Fibroblast of peridontal ligament (primary cell): ENCODE results near the gene UNCX.

ENCODE experiments used
- DNase-seq: peaks from one replicate; pipeline ENCODE4 v3.0.0-alpha.2; 2010; ENCODE audit errors: extremely low read depth

The UNCX gene

DNA sequence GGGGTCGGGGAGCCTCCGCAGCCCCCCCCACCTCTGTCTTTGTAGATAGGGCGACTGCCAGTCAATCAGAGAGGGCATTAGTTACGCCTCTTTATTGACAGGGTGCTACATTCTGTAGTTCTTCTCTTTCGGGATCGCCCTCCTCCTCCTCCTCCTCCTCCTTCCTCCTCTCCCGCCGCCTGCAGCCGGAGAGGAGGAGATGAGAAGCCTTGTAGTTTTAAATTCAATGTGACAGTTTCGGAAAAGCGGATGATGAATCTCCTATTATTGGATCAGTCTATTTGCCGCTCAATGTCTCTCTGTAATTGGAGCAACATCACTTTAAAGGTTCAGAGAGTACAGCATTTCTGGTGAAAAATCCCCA is 587 bp upstream of the UNCX start:
- DNase-seq, result no peak

DNA sequence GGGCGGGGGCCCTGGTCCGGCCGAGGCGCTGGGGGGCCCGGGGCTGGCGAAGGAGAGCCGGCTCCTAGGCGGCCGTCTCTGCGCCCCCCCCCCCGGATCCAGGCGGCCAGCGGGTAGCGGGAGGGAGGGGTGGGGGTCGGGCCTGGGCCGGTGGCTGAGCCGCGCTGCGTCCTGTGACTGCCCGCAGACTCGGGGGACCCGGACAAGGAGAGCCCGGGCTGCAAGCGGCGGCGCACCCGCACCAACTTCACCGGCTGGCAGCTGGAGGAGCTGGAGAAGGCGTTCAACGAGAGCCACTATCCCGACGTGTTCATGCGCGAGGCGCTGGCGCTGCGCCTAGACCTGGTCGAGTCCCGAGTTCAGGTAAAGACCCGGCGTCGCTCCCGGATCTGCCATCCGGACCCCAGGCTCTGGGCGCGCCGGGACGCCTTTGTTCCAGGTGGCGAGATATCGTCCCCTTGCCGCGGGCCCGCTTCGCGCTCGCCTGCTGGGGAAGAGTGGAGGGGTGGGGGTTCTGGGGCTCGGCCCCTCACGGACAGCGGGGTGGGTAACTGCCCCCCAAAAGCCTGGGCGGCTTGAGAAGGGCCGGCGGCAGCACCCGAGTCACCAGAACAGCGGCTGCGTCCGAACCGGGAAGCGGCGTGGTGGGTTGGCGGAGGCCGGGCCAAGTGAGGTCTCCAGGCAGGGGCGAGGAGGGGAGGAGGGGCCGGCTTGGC is 819 bp downstream of the UNCX start:
- DNase-seq, result no peak

DNA sequence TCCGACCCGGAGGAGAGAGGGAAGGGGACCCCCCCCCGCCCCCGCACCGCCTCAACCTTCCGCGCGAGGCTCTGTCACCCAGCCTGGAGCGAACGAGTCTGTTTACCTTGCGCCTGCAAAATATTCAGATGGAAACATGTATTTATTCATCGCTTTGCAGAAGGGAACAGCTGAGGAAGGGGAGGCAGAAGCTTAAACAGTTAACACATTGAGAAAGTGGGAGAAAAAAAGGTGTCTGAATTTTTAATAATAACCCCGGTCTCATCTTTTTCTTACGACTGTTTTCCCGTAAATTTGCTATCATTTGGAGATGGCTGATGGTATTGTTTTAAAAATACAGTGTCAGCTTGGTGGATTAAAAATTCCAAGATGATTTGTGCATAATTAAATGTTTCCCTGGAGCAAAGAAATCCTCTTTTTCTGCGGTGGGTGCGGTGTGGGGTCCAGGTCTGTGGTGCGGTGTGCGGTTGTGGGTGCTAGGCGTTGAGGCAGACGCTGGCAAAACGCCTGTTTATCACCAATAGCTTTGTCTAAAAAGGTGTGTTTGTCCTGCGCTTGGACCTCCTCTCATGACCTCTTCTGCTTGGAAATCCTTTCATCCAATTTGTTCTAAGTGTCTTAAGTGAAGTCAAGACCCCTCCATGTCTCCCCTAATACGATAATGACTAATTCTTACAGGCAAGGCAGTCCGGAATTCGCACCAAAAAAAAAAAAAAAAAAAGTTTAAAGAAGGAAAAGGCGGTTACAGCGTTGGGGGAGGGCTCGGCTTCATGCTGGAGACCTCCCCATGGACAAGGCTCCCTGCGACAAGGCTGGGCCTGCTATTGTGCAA is 1.6 kb downstream of the UNCX start:
- no peak for DNase-seq

GRCh38 chr7:1234881-1235500 is 2.3 kb downstream of the UNCX start:
- no peak for DNase-seq

- no peak for DNase-seq
Observed at GRCh38 chr7:1235501-1236131, 2.9 kb downstream of the UNCX start.

DNA sequence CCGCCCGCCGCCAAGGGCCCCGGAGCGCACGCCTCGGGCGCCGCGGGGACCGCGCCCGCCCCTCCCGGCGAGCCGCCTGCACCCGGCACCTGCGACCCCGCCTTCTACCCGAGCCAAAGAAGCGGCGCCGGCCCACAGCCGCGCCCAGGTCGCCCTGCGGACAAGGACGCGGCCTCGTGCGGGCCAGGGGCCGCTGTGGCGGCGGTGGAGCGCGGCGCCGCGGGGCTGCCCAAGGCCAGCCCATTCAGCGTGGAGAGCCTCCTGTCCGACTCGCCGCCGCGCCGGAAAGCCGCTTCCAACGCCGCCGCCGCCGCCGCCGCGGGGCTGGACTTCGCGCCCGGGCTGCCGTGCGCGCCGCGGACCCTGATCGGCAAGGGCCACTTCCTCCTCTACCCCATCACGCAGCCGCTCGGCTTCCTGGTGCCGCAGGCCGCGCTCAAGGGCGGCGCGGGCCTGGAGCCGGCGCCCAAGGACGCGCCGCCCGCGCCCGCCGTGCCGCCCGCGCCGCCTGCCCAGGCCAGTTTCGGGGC is 3.5 kb downstream of the UNCX start:
- no peak for DNase-seq

DNA sequence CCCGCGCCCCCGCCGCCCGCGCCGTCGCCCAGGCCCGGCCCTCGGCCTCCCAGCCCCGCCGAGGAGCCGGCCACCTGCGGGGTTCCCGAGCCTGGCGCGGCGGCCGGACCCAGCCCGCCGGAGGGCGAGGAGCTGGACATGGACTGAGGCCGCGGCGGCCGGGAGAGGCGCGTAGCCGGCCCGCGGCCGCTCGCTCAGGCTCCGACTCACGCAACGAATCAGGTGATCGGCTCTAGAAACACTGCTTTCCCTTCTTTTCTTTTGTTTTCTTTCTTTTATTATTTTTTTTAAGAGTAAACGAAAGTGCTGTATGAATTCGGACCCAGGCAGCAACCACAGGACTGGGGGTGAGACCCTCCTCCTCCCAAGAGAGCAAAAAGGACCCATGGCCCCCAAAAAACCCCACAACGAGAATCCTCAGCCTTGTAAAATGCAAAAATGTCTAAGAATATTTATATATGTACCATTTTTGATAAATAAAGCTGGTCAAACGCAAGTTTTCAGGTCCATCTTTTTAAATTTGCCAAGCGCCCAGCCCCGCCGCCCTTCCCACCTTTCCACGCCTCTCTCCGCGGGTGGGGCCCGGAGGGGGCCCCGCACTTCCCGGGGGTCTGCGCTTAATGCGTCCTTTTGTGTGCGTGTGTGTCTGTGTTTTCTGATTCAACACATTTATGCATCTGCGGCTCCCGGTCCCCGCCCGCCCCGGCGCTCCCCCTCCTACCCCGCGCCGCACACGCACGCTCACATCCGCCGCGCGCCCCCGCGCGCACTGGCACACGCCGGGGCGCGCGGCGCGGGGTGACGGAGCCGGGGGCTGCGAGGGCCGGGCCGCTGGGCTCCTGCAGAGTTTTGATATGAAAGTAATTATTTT is 4.4 kb downstream of the UNCX start:
- no peak for DNase-seq

GRCh38 chr7:1237704-1238255 is 5.1 kb downstream of the UNCX start:
- no peak for DNase-seq

- DNase-seq, result no peak
Observed at GRCh38 chr7:1238450-1238882, 5.8 kb downstream of the UNCX start.

DNA sequence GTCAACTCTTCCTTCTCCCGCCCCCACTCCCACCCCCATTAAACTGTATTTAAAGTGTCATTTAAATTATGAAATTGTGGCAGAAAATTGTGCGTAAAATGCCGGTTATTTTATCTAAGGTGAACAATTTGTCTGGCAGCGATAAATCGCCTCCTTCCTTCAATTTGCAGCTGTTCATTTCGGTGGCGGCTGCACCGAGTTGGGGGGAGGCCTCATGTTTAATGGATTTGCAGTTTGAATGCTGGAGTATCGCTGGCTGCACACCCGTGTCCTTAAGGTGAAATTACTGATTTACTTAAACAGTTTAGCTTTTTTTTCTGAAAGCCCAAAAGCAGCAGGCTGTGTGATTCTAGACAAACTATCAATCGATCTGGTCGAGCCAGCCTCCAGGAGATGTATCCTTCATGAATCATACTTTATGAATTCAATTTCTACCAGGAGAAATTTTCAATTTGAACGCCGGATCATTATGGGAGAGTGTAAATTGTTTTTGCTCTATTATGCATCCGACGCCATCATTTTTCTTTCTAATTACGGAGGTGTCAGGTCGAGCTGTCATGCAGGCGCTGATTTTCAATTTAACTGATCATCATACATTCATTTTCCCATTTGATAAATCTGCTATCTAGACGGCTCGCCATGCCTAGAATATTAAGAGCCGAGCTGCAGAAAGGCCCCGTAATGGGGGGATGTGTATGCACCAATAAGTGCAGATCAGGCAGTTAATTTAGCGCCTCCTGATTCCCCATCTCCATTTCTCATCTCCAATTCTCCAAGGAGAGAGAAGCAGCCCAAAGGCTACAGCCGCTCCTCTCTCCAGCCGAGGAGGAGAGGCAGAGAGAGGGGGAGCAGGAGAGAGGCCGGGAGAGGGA is 6.5 kb downstream of the UNCX start:
- no peak for DNase-seq

GRCh38 chr7:1239803-1240516 is 7.3 kb downstream of the UNCX start:
- DNase-seq, result no peak

DNA sequence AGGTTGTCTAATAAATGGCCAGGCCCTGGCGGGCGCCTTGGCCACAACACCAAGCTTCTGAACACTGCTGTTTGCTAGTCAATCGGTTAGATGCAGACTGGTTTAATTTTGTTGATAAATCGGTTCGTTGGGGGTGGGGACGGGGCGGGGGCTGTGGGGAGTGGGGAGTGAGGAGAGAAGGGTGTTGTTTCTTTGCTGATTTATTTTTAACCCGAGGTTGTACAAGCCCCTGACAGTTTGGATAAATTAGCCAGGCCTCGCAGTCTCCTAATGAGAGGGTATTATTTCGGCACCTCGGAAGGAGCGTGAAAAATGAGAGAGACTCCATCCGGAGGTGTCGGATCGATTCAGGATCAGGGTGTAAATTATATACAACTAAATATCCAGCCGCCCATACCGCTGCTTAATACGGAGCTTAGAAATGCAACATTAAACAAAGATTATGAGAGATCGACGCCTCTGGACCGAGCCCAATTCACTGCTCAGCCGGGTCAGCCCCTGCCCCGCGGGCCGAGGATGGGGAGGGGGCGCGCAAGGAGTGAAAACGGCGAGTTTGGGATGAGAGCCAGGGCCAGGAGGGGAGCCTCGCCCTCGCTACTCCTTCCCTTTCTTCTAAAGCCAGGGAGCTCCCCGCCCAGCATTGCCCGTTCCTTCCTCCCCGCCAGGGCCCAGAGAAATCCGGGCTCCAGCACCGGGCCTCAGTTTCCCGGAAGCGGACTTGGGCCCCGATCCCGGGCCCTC is 8.0 kb downstream of the UNCX start:
- DNase-seq, result no peak

GRCh38 chr7:1241258-1241602 is 8.6 kb downstream of the UNCX start:
- no peak for DNase-seq

- DNase-seq, result no peak
Observed at GRCh38 chr7:1241603-1242255, 9.1 kb downstream of the UNCX start.

GRCh38 chr7:1242256-1242605 is 9.6 kb downstream of the UNCX start:
- no peak for DNase-seq

DNA sequence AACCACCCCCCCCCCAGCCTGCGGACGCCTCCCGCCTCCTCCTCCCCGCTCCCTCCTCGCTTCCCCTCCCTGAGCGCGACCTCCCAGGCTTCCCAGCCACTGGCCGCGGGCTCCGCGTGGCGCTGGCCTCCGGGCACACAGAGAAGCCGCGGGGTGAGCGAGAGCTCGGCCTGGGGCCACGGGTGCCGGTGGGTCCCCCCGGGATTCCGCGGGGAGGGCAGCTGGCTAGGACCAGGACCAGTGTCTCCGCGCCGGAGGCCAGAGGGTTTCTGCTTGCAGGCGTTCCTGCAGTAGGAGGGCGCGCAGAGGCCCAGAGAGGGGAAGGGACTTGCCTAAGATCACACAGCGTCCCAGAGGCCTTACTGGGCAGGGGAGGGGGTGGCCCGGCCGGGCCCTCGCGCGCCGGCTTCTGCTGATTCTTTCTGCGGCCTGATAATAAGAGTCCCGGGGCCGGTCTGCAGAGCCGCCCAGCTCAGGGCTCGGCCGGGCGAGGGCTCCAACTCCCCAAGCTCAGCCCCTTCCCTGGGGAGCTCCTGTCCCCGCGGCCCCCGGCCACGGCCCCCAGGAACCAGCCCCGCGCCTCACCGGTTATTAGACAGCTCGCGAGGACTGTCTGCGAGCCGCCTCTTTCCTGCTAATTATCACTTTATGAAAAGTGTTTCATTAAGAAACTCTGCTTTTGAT is 10.1 kb downstream of the UNCX start:
- no peak for DNase-seq

DNA sequence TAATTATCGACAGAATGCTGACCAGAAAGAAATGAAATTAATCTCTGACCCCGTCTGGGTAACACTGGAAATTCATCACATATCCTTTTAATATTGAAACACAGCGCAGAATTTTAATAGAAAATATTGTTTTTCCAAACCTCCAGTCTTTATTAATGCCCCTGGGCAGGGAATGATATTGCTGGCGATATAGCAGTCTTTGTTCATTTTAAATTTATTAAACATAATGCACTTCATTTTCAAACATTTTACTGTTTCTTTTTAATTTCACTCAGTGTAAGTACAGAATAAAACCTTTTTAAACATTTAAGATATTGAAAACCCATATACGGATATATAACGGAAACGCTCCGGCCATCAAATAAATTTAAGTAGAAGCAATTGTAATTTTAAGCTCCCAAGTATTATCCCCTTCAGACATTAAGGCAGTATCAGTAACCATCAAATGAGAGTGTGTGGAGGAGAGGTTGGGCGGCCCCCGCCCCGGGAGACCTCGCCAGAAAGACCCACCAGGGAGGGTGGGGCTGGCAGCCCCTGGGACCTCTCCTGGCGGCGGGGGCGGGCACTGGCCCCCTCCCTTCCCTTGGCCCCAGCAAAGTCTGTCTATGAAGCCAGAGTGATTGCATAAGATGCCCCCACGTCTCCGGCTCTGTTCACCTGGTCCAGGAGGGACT is 10.8 kb downstream of the UNCX start:
- no peak for DNase-seq
